Measurements from ENCODE around the gene ANKRD53. TPM values are rescaled to one million over a fixed set of nuclear protein-coding genes. Genes with fewer than 3 reads are reported as not detected.

Gene ANKRD53
- total and polyA plus RNA-seq, 2 donors (not counting 1 experiment from before 2014, with no cell fraction given), result 0.84 TPM

- no peak overlapping the region for H3K27ac Mint-ChIP-seq
- H3K4me3 Mint-ChIP-seq, result peak overlapping the region; percentile 19
- Histone ChIP-seq H3K27me3 (replicated peaks in 1 of 4; ENCODE audit: control extremely low read depth in 1 of 4, control insufficient read depth in 3 of 4, insufficient read depth in 4 of 4, low read length in 3 of 4) (no peaks in the 10 kb centered on the region), H3K4me3 (ENCODE audit: control extremely low read depth in 1 of 5, extremely low read depth in 1 of 5, insufficient read depth in 1 of 5, low read depth in 2 of 5, low read length in 4 of 5) (peak overlapping the region in 2 of 5 experiments; percentile 13 to 17), H3K4me1 (ENCODE audit: control insufficient read depth in 2 of 2, insufficient read depth in 2 of 2, low read length in 2 of 2) (peaks cover 7 to 8% of the 10 kb centered on the region in 2 donors), H3K36me3 (replicated peaks in 1 of 2; ENCODE audit: control extremely low read depth in 1 of 2, control insufficient read depth in 1 of 2, extremely low read depth in 1 of 2, insufficient read depth in 2 of 2, low read length in 1 of 2) (peaks cover 1 to 37% of the 10 kb centered on the region in 2 experiments), H3K9ac (ENCODE audit: low read length) (peak overlapping the region; percentile 19), H3K79me2 (ENCODE audit: control insufficient read depth, insufficient read depth, low read length) (no peaks in the 10 kb centered on the region), H3K4me2 (replicated peaks; ENCODE audit: low read depth, low read length, poor library complexity, severe bottlenecking) (peak overlapping the region; percentile 66), H2AFZ (ENCODE audit: insufficient read depth, low read depth, low read length, poor library complexity, severe bottlenecking) (peak overlapping the region; percentile 66), H3K27ac (ENCODE audit: low read length in 2 of 2) (no peak overlapping the region), H3K9me3 (ENCODE audit: control extremely low read depth in 1 of 3, control insufficient read depth in 2 of 3, insufficient read depth in 1 of 3, low read length in 2 of 3) (no peaks in the 10 kb centered on the region), H4K20me1 (ENCODE audit: control insufficient read depth, insufficient read depth, low read length, poor library complexity, severe bottlenecking) (no peaks in the 10 kb centered on the region)
- TF ChIP-seq EZH2 (IDR thresholded peaks at IDR 0.05; ENCODE audit: borderline replicate concordance, insufficient read depth, low read depth, low read length, poor library complexity, severe bottlenecking), result no peak
- TF ChIP-seq, protein P1, sequence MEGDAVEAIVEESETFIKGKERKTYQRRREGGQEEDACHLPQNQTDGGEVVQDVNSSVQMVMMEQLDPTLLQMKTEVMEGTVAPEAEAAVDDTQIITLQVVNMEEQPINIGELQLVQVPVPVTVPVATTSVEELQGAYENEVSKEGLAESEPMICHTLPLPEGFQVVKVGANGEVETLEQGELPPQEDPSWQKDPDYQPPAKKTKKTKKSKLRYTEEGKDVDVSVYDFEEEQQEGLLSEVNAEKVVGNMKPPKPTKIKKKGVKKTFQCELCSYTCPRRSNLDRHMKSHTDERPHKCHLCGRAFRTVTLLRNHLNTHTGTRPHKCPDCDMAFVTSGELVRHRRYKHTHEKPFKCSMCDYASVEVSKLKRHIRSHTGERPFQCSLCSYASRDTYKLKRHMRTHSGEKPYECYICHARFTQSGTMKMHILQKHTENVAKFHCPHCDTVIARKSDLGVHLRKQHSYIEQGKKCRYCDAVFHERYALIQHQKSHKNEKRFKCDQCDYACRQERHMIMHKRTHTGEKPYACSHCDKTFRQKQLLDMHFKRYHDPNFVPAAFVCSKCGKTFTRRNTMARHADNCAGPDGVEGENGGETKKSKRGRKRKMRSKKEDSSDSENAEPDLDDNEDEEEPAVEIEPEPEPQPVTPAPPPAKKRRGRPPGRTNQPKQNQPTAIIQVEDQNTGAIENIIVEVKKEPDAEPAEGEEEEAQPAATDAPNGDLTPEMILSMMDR (IDR thresholded peaks at IDR 0.05), result peak; percentile 77
- 23% methylated on average over 29 of the region's 32 CpGs for WGBS (ENCODE audit: insufficient coverage)
- H3K4me1 Mint-ChIP-seq, result peaks cover 10% of the 10 kb centered on the region
- no peaks in the 10 kb centered on the region for H3K9me3 Mint-ChIP-seq (ENCODE audit: insufficient read depth)
- CTCF ChIA-PET, result interaction anchor here (0.6 to 6.6 kb wide), 14 partner anchors 8 to 162 kb away, joined by 3 to 44 read pairs (median 4); partner anchors contain the start of gene NAGK
- peak; percentile 93 for ATAC-seq (ENCODE audit: low read depth)
- intact Hi-C loops (cut with micrococcal nuclease), result loop anchor here (1.0 kb wide), 1 partner anchor 11 kb away; no protein-coding TSS in a partner anchor
- peak; percentile 82 for DNase-seq
- H3K27me3 Mint-ChIP-seq, result no peaks in the 10 kb centered on the region
- POLR2A ChIA-PET, result no interaction called here
These were observed 6.3 kb downstream of the ANKRD53 start for GRCh38 chr2:70984576-70985282.

GRCh38 chr2:70985283-70985688 lies 6.9 kb downstream of the ANKRD53 start:
- H3K9ac ChIP-seq (ENCODE audit: low read length), result no peak overlapping the region
- no peak overlapping the region for H3K4me3 ChIP-seq (ENCODE audit: control extremely low read depth in 1 of 5, extremely low read depth in 1 of 5, insufficient read depth in 1 of 5, low read depth in 2 of 5, low read length in 4 of 5)
- H3K4me1 ChIP-seq (ENCODE audit: control insufficient read depth in 2 of 2, insufficient read depth in 2 of 2, low read length in 2 of 2), result peaks cover 7 to 8% of the 10 kb centered on the region in 2 donors
- CTCF ChIA-PET, result interaction anchor here (1.0 to 6.6 kb wide), 5 partner anchors 9 to 20 kb away, joined by 3 to 44 read pairs (median 5); no protein-coding TSS in a partner anchor
- no peaks in the 10 kb centered on the region for H4K20me1 ChIP-seq (ENCODE audit: control insufficient read depth, insufficient read depth, low read length, poor library complexity, severe bottlenecking)
- 57% methylated on average over 2 of the region's 5 CpGs for WGBS (ENCODE audit: insufficient coverage)
- no peak overlapping the region for H3K4me3 Mint-ChIP-seq
- H3K4me1 Mint-ChIP-seq, result peaks cover 10% of the 10 kb centered on the region
- H3K27me3 Mint-ChIP-seq, result no peaks in the 10 kb centered on the region
- no peaks in the 10 kb centered on the region for H3K9me3 Mint-ChIP-seq (ENCODE audit: insufficient read depth)
- no peak overlapping the region for H3K27ac Mint-ChIP-seq
- no peaks in the 10 kb centered on the region for H3K79me2 ChIP-seq (ENCODE audit: control insufficient read depth, insufficient read depth, low read length)
- no peak overlapping the region for H3K27ac ChIP-seq (ENCODE audit: low read length in 2 of 2)
- POLR2A ChIA-PET, result no interaction called here
- ATAC-seq (ENCODE audit: low read depth) (no peak), DNase-seq (no peak)
- H3K27me3 ChIP-seq (replicated peaks in 1 of 4; ENCODE audit: control extremely low read depth in 1 of 4, control insufficient read depth in 3 of 4, insufficient read depth in 4 of 4, low read length in 3 of 4), result no peaks in the 10 kb centered on the region
- no peak overlapping the region for H3K4me2 ChIP-seq (replicated peaks; ENCODE audit: low read depth, low read length, poor library complexity, severe bottlenecking)
- TF ChIP-seq, protein P1 (IDR thresholded peaks at IDR 0.05), result no peak
- TF ChIP-seq EZH2 (IDR thresholded peaks at IDR 0.05; ENCODE audit: borderline replicate concordance, insufficient read depth, low read depth, low read length, poor library complexity, severe bottlenecking), result no peak
- H3K36me3 ChIP-seq (replicated peaks in 1 of 2; ENCODE audit: control extremely low read depth in 1 of 2, control insufficient read depth in 1 of 2, extremely low read depth in 1 of 2, insufficient read depth in 2 of 2, low read length in 1 of 2), result peaks cover 1 to 41% of the 10 kb centered on the region in 2 experiments
- H2AFZ ChIP-seq (ENCODE audit: insufficient read depth, low read depth, low read length, poor library complexity, severe bottlenecking), result no peak overlapping the region
- no peaks in the 10 kb centered on the region for H3K9me3 ChIP-seq (ENCODE audit: control extremely low read depth in 1 of 3, control insufficient read depth in 2 of 3, insufficient read depth in 1 of 3, low read length in 2 of 3)
- intact Hi-C loops (cut with micrococcal nuclease), result loop anchor here (1.0 kb wide), 1 partner anchor 10 kb away; no protein-coding TSS in a partner anchor
